Tibial nerve (tissue), 4 donors: ENCODE results near the gene NRCAM.

Experiments used
- EP300 ChIP-seq, 2 donors: sonication (generic); formaldehyde crosslinking; IDR thresholded peaks; one replicate each; pipeline ENCODE4 v1.6.1; 2017; ENCODE audit warnings: antibody characterized with exemption in 2 of 2, mild to moderate bottlenecking in 1 of 2
- POLR2A ChIP-seq, 2 donors: fragments of 450-650 bp; IDR thresholded peaks; one replicate each; pipeline ENCODE4 v1.6.1; 2017; ENCODE audit warnings: antibody characterized with exemption in 2 of 2, mild to moderate bottlenecking in 2 of 2, moderate library complexity in 2 of 2
- TF ChIP-seq, protein P1 (sequence below), 5 experiments: fragments of 200-600 bp in 3 of 5; fragments of 450-650 bp in 2 of 5; sonication (generic) in 3 of 5; IDR thresholded peaks; one replicate each; pipeline ENCODE4 v1.5.1; 2016 to 2019; ENCODE audit warnings: antibody characterized with exemption in 5 of 5, mild to moderate bottlenecking in 3 of 5, moderate library complexity in 2 of 5

DNA sequence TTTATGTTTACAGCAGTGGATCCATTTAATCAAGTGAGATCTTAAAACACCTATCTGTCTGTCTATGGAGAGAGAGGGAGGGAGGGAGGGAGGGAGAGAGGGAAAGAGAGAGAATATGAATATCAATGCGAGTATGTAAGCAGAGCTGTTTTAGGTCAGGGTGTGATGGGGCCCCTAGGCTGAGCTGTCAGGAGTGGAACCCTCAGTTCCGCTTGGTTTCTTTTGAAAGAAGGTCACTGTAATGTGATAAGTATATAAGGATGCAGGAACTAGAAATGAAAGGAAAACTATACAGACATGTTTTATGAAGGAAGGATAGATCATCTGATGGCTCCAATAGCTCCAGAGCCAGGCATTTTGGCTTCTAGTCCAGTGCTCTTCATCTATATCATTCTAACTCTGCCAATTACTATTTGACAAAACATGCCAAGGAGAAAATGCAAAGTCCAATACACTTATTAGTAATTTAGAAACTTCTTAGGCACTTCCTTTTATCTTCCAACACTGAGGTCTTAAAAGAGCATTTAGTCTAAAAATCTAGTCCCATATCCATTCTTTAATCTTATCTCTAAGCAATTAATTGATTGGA is 70.3 kb downstream of the NRCAM start:
- TF ChIP-seq, protein P1, sequence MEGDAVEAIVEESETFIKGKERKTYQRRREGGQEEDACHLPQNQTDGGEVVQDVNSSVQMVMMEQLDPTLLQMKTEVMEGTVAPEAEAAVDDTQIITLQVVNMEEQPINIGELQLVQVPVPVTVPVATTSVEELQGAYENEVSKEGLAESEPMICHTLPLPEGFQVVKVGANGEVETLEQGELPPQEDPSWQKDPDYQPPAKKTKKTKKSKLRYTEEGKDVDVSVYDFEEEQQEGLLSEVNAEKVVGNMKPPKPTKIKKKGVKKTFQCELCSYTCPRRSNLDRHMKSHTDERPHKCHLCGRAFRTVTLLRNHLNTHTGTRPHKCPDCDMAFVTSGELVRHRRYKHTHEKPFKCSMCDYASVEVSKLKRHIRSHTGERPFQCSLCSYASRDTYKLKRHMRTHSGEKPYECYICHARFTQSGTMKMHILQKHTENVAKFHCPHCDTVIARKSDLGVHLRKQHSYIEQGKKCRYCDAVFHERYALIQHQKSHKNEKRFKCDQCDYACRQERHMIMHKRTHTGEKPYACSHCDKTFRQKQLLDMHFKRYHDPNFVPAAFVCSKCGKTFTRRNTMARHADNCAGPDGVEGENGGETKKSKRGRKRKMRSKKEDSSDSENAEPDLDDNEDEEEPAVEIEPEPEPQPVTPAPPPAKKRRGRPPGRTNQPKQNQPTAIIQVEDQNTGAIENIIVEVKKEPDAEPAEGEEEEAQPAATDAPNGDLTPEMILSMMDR (IDR thresholded peaks at IDR 0.05), result no peak
- TF ChIP-seq POLR2A (IDR thresholded peaks at IDR 0.05) (no peak), EP300 (IDR thresholded peaks at IDR 0.05) (no peak)
